HEK293T (cell line): ENCODE measurements around the gene COMMD9.

ENCODE experiments used
- ARNT ChIP-seq: fragments of 450-650 bp; IDR thresholded peaks from 2 replicates; pipeline ENCODE4 v1.6.1; 2017; ENCODE audit warnings: mild to moderate bottlenecking
- BHLHE40 ChIP-seq: fragments of 450-650 bp; IDR thresholded peaks from 2 replicates; pipeline ENCODE4 v1.6.1; 2016; ENCODE audit warnings: mild to moderate bottlenecking, moderate library complexity, borderline replicate concordance
- CTBP1 ChIP-seq: fragments of 450-650 bp; IDR thresholded peaks from 2 replicates; pipeline ENCODE4 v1.6.1; 2016; ENCODE audit warnings: borderline replicate concordance
- FOXA1 ChIP-seq: fragments of 450-650 bp; IDR thresholded peaks from 2 replicates; pipeline ENCODE4 v1.6.1; 2016; ENCODE audit warnings: mild to moderate bottlenecking
- FOXK2 ChIP-seq: fragments of 450-650 bp; IDR thresholded peaks from 2 replicates; pipeline ENCODE4 v1.6.1; 2016; ENCODE audit warnings: mild to moderate bottlenecking
- FOXM1 ChIP-seq: fragments of 450-650 bp; IDR thresholded peaks from 2 replicates; pipeline ENCODE4 v1.6.1; 2017; ENCODE audit warnings: mild to moderate bottlenecking, borderline replicate concordance
- L3MBTL2 ChIP-seq: fragments of 450-650 bp; conservative IDR thresholded peaks from 2 replicates; pipeline ENCODE4 v1.6.1; 2016; ENCODE audit warnings: mild to moderate bottlenecking
- NFRKB ChIP-seq: fragments of 450-650 bp; IDR thresholded peaks from 2 replicates; pipeline ENCODE4 v1.6.1; 2016; ENCODE audit warnings: mild to moderate bottlenecking, moderate library complexity
- PKNOX1 ChIP-seq: fragments of 450-650 bp; IDR thresholded peaks from 2 replicates; pipeline ENCODE4 v1.6.1; 2016
- SP1 ChIP-seq: fragments of 450-650 bp; IDR thresholded peaks from 2 replicates; pipeline ENCODE4 v1.6.1; 2017
- ZNF384 ChIP-seq: fragments of 450-650 bp; IDR thresholded peaks from 2 replicates; pipeline ENCODE4 v1.6.1; 2016

GRCh38 chr11:36224209-36224882, 64.9 kb downstream of the COMMD9 start:
- TF ChIP-seq BHLHE40 (no peak), FOXK2 (no peak), FOXM1 (no peak), NFRKB (no peak), L3MBTL2 (no peak), PKNOX1 (no peak), CTBP1 (no peak), ARNT (no peak), SP1 (no peak), FOXA1 (no peak), ZNF384 (no peak)
